Panc1 (cell line): ENCODE measurements around the gene TRDMT1.

Experiments used
- CTCF ChIP-seq: fragments of 450-650 bp; IDR thresholded peaks from 2 replicates; pipeline ENCODE4 v1.5.1; 2017; ENCODE audit warnings: mild to moderate bottlenecking
- SIN3A ChIP-seq: IDR thresholded peaks from 2 replicates; pipeline ENCODE4 v1.6.1; 2012; ENCODE audit warnings: low read depth, mild to moderate bottlenecking, low read length, moderate library complexity, borderline replicate concordance; ENCODE audit not compliant: insufficient read depth

- TF ChIP-seq SIN3A (no peak), CTCF (no peak)
These were observed 25.4 kb downstream of the TRDMT1 start for GRCh38 chr10:17176091-17176490.
